Duodenal mucosa (tissue), 2 donors: ENCODE results near the gene ELF4.

Source experiments
- H3K27ac ChIP-seq: one replicate; pipeline ENCODE4 v1.7.0; 2013; ENCODE audit warnings: low read depth, low read length
- H3K27me3 ChIP-seq, 2 donors: one replicate each; pipeline ENCODE4 v1.7.0; 2013; ENCODE audit warnings: low read length in 2 of 2, control low read depth in 1 of 2; ENCODE audit not compliant: insufficient read depth in 2 of 2, control insufficient read depth in 1 of 2
- H3K36me3 ChIP-seq, 2 donors: one replicate each; pipeline ENCODE4 v1.7.0; 2013; ENCODE audit warnings: low read length in 2 of 2, control low read depth in 1 of 2; ENCODE audit not compliant: insufficient read depth in 2 of 2, control insufficient read depth in 1 of 2
- H3K4me1 ChIP-seq, 2 donors: one replicate each; pipeline ENCODE4 v1.7.0; 2013; ENCODE audit warnings: low read length in 2 of 2, control low read depth in 1 of 2; ENCODE audit not compliant: insufficient read depth in 2 of 2, control insufficient read depth in 1 of 2
- H3K4me3 ChIP-seq, 2 donors: one replicate each; pipeline ENCODE4 v1.7.0; 2013; ENCODE audit warnings: low read length in 2 of 2, low read depth in 1 of 2
- H3K9ac ChIP-seq, 2 donors: one replicate each; pipeline ENCODE4 v1.7.0; 2013; ENCODE audit warnings: low read length in 2 of 2, low read depth in 1 of 2
- H3K9me3 ChIP-seq, 2 donors: one replicate each; pipeline ENCODE4 v1.7.0; 2013; ENCODE audit warnings: low read length in 2 of 2, control low read depth in 1 of 2; ENCODE audit not compliant: control insufficient read depth in 1 of 2

The ELF4 gene

GRCh38 chrX:130020661-130021324 is 89.5 kb downstream of the ELF4 start:
- H3K27ac ChIP-seq, result no peak overlapping the region
- no peak overlapping the region for H3K9ac ChIP-seq

GRCh38 chrX:130018143-130018542 is 92.2 kb downstream of the ELF4 start:
- H3K9ac ChIP-seq, result no peak overlapping the region
- no peak overlapping the region for H3K4me3 ChIP-seq
- no peaks in the 10 kb centered on the region for H3K27me3 ChIP-seq
- no peaks in the 10 kb centered on the region for H3K4me1 ChIP-seq
- no peaks in the 10 kb centered on the region for H3K9me3 ChIP-seq
- H3K36me3 ChIP-seq, result peaks cover 4 to 50% of the 10 kb centered on the region in 2 donors
- no peak overlapping the region for H3K27ac ChIP-seq

More at GRCh38 chrX:130020661-130021324, 89.5 kb downstream of the ELF4 start:
- H3K9me3 ChIP-seq, result no peaks in the 10 kb centered on the region
- no peaks in the 10 kb centered on the region for H3K27me3 ChIP-seq
- H3K4me3 ChIP-seq, result no peak overlapping the region
- H3K4me1 ChIP-seq, result peaks cover 6 to 7% of the 10 kb centered on the region in 2 donors
- peaks cover 5 to 44% of the 10 kb centered on the region in 2 donors for H3K36me3 ChIP-seq

GRCh38 chrX:130015181-130015580 is 95.1 kb downstream of the ELF4 start:
- Histone ChIP-seq H3K9ac (no peak overlapping the region), H3K4me1 (no peaks in the 10 kb centered on the region), H3K9me3 (no peaks in the 10 kb centered on the region), H3K36me3 (peaks cover 6 to 42% of the 10 kb centered on the region in 2 donors), H3K27ac (no peak overlapping the region), H3K27me3 (no peaks in the 10 kb centered on the region), H3K4me3 (no peak overlapping the region)
